HepG2 (cell line): Measurements from ENCODE around the gene COQ10B. TPM values are rescaled to one million over a fixed set of nuclear protein-coding genes. Genes with fewer than 3 reads are reported as not detected.

Source experiments
- CCDC6 ChIP-seq: sonication (generic); formaldehyde crosslinking; IDR thresholded peaks from 2 replicates; pipeline ENCODE4 v1.8.1; 2022; ENCODE audit warnings: mild to moderate bottlenecking, missing genetic modification reagents, moderate library complexity
- ELF4 ChIP-seq: sonication (generic); formaldehyde crosslinking; IDR thresholded peaks from 2 replicates; pipeline ENCODE4 v1.5.0; 2020; ENCODE audit warnings: missing genetic modification reagents, mild to moderate bottlenecking, moderate library complexity, borderline replicate concordance
- FOXM1 ChIP-seq: sonication (generic); formaldehyde crosslinking; IDR thresholded peaks from 2 replicates; pipeline ENCODE4 v1.5.0; 2020; ENCODE audit warnings: missing genetic modification reagents
- NCOA1 ChIP-seq: sonication (generic); formaldehyde crosslinking; IDR thresholded peaks from 2 replicates; pipeline ENCODE4 v1.9.0; 2021; ENCODE audit warnings: missing genetic modification reagents
- RFX1 ChIP-seq: fragments of 450-650 bp; IDR thresholded peaks from 2 replicates; pipeline ENCODE4 v1.6.1; 2017
- SIX4 ChIP-seq: sonication (generic); formaldehyde crosslinking; IDR thresholded peaks from 2 replicates; pipeline ENCODE4 v1.4.0; 2020; ENCODE audit warnings: missing genetic modification reagents
- SMAD3 ChIP-seq: sonication (generic); formaldehyde crosslinking; IDR thresholded peaks from 2 replicates; pipeline ENCODE4 v1.4.0; 2020; ENCODE audit warnings: missing genetic modification reagents
- SMARCC2 ChIP-seq: fragments of 450-650 bp; IDR thresholded peaks from 2 replicates; pipeline ENCODE4 v1.6.1; 2017; ENCODE audit warnings: antibody characterized with exemption, mild to moderate bottlenecking
- ZBTB20 ChIP-seq: sonication (generic); formaldehyde crosslinking; IDR thresholded peaks from 2 replicates; pipeline ENCODE4 v1.8.1; 2023; ENCODE audit warnings: missing genetic modification reagents, low read depth, mild to moderate bottlenecking, borderline replicate concordance
- ZFP37 ChIP-seq: sonication (generic); formaldehyde crosslinking; IDR thresholded peaks from 2 replicates; pipeline ENCODE4 v1.4.0; 2020; ENCODE audit warnings: missing genetic modification reagents, borderline replicate concordance
- ZNF180 ChIP-seq: sonication (generic); formaldehyde crosslinking; IDR thresholded peaks from 2 replicates; pipeline ENCODE4 v1.4.0; 2020; ENCODE audit warnings: low read depth, missing genetic modification reagents, borderline replicate concordance
- ZNF367 ChIP-seq: sonication (generic); formaldehyde crosslinking; IDR thresholded peaks from 2 replicates; pipeline ENCODE4 v1.4.0; 2020; ENCODE audit warnings: missing genetic modification reagents, borderline replicate concordance
- ZNF577 ChIP-seq: sonication (generic); formaldehyde crosslinking; IDR thresholded peaks from 2 replicates; pipeline ENCODE4 v1.4.0; 2020; ENCODE audit warnings: mild to moderate bottlenecking, low read depth, missing genetic modification reagents, borderline replicate concordance
- polyA plus RNA-seq, 8 experiments: library from polyadenylated mRNA; depleted of rRNA in 3 of 8; stranded (reverse) in 7 of 8; unstranded in 1 of 8; fragments of >200 nt; fragmentation: Illumina TruSeq in 4 of 8; extraction: Trizol in 4 of 8; gene quantifications; 2 replicates each; pipeline versions ENCODE4 v1.2.1 to v1.2.3, GENCODE V29; 2011 to 2016; ENCODE audit warnings: low read depth in 4 of 8, missing spikeins in 1 of 8, mixed read lengths in 1 of 8; ENCODE audit not compliant: insufficient read depth in 1 of 8
- total RNA-seq, 5 experiments: library from RNA; depleted of rRNA; stranded (reverse); fragments of >200 nt; fragmentation: Illumina TruSeq; extraction: Trizol; gene quantifications; 2 replicates each; pipeline ENCODE4 v1.2.3, GENCODE V29; 2016; ENCODE audit warnings: low read depth in 1 of 5
- TF ChIP-seq, protein P1 (sequence below): sonication (generic); formaldehyde crosslinking; IDR thresholded peaks from 2 replicates; pipeline ENCODE4 v1.5.1; 2020; ENCODE audit warnings: mild to moderate bottlenecking, missing genetic modification reagents, moderate library complexity
- TF ChIP-seq, protein P2 (sequence below): sonication (generic); formaldehyde crosslinking; IDR thresholded peaks from 2 replicates; pipeline ENCODE4 v1.9.0; 2021; ENCODE audit warnings: missing genetic modification reagents, borderline replicate concordance
- TF ChIP-seq, protein P3 (sequence below): sonication (generic); formaldehyde crosslinking; IDR thresholded peaks from 2 replicates; pipeline ENCODE4 v1.4.0; 2020; ENCODE audit warnings: missing genetic modification reagents, borderline replicate concordance

Gene COQ10B
- total and polyA plus RNA-seq, 2 of the 13 experiments (the other 11 are each of a cell fraction or from before 2014, with no cell fraction given), result 4.6 to 34.9 TPM

DNA sequence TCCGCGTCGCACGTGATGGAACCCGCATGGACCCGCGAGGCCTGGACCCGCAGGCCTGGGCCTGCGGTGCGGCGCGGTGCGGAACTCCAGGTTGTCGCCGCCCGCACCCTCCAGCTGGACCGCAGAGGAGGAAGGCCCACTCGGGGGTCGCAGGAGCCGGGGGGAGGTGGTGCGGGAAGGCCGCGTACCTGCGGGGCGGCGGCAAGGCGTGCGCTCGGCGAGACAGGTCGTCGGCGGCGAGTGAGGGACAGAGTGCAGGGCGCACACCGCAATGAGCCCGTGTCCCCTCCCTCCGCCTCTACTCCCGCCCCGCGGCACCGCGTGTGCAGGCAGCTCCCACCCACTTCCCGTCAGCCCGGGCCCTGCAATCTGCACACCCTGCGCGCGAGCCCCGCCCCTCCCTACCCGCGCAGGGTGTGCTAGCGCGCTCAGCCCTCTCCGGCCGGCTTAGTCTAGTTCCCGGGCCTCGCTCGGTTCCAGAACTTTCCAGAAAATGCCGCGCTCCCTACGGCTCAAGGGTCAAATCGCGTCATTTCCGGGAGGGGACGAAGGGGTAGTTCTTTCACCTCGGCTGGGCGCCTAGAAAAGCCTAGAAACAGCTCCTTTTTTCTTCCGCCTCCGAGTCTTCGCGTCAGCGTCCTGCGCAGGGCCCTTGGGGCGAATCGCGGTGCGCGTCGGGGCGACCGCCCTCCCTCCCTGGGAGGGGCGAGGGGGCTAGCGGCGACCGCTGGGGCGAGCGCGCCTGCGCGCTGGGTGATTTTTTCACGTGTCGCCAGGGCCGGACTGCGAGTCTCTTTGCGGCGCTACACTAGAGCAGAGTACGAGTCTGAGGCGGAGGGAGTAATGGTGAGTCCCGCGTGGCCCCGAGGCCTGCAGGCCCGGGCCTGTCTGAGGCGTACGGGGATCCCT lies 46.5 kb downstream of the COQ10B start, which contains the start of the genes HSPD1 and HSPE1 (continued):
- TF ChIP-seq, protein P1, sequence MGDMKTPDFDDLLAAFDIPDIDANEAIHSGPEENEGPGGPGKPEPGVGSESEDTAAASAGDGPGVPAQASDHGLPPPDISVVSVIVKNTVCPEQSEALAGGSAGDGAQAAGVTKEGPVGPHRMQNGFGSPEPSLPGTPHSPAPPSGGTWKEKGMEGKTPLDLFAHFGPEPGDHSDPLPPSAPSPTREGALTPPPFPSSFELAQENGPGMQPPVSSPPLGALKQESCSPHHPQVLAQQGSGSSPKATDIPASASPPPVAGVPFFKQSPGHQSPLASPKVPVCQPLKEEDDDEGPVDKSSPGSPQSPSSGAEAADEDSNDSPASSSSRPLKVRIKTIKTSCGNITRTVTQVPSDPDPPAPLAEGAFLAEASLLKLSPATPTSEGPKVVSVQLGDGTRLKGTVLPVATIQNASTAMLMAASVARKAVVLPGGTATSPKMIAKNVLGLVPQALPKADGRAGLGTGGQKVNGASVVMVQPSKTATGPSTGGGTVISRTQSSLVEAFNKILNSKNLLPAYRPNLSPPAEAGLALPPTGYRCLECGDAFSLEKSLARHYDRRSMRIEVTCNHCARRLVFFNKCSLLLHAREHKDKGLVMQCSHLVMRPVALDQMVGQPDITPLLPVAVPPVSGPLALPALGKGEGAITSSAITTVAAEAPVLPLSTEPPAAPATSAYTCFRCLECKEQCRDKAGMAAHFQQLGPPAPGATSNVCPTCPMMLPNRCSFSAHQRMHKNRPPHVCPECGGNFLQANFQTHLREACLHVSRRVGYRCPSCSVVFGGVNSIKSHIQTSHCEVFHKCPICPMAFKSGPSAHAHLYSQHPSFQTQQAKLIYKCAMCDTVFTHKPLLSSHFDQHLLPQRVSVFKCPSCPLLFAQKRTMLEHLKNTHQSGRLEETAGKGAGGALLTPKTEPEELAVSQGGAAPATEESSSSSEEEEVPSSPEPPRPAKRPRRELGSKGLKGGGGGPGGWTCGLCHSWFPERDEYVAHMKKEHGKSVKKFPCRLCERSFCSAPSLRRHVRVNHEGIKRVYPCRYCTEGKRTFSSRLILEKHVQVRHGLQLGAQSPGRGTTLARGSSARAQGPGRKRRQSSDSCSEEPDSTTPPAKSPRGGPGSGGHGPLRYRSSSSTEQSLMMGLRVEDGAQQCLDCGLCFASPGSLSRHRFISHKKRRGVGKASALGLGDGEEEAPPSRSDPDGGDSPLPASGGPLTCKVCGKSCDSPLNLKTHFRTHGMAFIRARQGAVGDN, result peak; percentile 97
- TF ChIP-seq FOXM1 (CRISPR knock-in tag) (peak; percentile 78; the same call in 1 of the 2 replicates), NCOA1 (CRISPR knock-in tag) (peak; percentile 7; the same call in 1 of the 2 replicates), CCDC6 (CRISPR knock-in tag) (peak; percentile 99), ZNF367 (peak; percentile 94; the same call in 1 of the 2 replicates), SMAD3 (peak; percentile 42), ELF4 (CRISPR knock-in tag) (peak; percentile 99), SMARCC2 (no peak), ZFP37 (CRISPR knock-in tag) (peak; percentile 23; the same call in 1 of the 2 replicates), SIX4 (peak; percentile 3; the same call in 1 of the 2 replicates), ZNF577 (CRISPR knock-in tag) (peak; percentile 88; the same call in 1 of the 2 replicates), RFX1 (no peak), ZNF180 (CRISPR knock-in tag) (peak; percentile 94), ZBTB20 (CRISPR knock-in tag) (peak; percentile 60; the same call in 1 of the 2 replicates)
- TF ChIP-seq, protein P2, sequence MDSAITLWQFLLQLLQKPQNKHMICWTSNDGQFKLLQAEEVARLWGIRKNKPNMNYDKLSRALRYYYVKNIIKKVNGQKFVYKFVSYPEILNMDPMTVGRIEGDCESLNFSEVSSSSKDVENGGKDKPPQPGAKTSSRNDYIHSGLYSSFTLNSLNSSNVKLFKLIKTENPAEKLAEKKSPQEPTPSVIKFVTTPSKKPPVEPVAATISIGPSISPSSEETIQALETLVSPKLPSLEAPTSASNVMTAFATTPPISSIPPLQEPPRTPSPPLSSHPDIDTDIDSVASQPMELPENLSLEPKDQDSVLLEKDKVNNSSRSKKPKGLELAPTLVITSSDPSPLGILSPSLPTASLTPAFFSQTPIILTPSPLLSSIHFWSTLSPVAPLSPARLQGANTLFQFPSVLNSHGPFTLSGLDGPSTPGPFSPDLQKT (CRISPR knock-in tag), result peak; percentile 85; the same call in 1 of the 2 replicates
- TF ChIP-seq, protein P3, sequence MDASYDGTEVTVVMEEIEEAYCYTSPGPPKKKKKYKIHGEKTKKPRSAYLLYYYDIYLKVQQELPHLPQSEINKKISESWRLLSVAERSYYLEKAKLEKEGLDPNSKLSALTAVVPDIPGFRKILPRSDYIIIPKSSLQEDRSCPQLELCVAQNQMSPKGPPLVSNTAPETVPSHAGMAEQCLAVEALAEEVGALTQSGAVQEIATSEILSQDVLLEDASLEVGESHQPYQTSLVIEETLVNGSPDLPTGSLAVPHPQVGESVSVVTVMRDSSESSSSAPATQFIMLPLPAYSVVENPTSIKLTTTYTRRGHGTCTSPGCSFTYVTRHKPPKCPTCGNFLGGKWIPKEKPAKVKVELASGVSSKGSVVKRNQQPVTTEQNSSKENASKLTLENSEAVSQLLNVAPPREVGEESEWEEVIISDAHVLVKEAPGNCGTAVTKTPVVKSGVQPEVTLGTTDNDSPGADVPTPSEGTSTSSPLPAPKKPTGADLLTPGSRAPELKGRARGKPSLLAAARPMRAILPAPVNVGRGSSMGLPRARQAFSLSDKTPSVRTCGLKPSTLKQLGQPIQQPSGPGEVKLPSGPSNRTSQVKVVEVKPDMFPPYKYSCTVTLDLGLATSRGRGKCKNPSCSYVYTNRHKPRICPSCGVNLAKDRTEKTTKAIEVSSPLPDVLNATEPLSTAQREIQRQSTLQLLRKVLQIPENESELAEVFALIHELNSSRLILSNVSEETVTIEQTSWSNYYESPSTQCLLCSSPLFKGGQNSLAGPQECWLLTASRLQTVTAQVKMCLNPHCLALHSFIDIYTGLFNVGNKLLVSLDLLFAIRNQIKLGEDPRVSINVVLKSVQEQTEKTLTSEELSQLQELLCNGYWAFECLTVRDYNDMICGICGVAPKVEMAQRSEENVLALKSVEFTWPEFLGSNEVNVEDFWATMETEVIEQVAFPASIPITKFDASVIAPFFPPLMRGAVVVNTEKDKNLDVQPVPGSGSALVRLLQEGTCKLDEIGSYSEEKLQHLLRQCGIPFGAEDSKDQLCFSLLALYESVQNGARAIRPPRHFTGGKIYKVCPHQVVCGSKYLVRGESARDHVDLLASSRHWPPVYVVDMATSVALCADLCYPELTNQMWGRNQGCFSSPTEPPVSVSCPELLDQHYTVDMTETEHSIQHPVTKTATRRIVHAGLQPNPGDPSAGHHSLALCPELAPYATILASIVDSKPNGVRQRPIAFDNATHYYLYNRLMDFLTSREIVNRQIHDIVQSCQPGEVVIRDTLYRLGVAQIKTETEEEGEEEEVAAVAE (CRISPR knock-in tag), result peak; percentile 49; the same call in 1 of the 2 replicates
